ENCODE data around the gene KCNA10.

- no peak for TF ChIP-seq CTCF (conservative IDR thresholded peaks at IDR 0.05; ENCODE audit: low read depth, low read length)
- TF ChIP-seq EZH2phosphoT487 (IDR thresholded peaks at IDR 0.05; ENCODE audit: borderline replicate concordance, low read length), result no peak
- no peak for TF ChIP-seq EZH2 (IDR thresholded peaks at IDR 0.05; ENCODE audit: low read length, unreplicated experiment)
These were observed 37.5 kb upstream of the KCNA10 start for GRCh38 chr1:110556471-110556807.
